Tibial nerve (tissue), 4 donors: ENCODE results near the gene TM9SF3. TPM values are rescaled to one million over a fixed set of nuclear protein-coding genes. Genes with fewer than 3 reads are reported as not detected.

Experiments used
- DNase-seq, 2 donors: peaks; one replicate each; pipeline ENCODE4 v3.0.0-alpha.2; 2019; ENCODE audit warnings: low spot score in 2 of 2
- H3K27ac ChIP-seq, 4 donors: fragments of 200-600 bp; sonication (generic) in 3 of 4; one replicate each; pipeline ENCODE4 v1.5.1; 2017 to 2019; ENCODE audit warnings: mild to moderate bottlenecking in 1 of 4
- H3K27me3 ChIP-seq, 2 donors: fragments of 200-600 bp; sonication (generic) in 1 of 2; one replicate each; pipeline versions ENCODE4 v1.5.1 to v1.6.0; 2017 to 2019
- H3K36me3 ChIP-seq, 3 donors: fragments of 200-600 bp; sonication (generic); one replicate each; pipeline ENCODE4 v1.5.1; 2018 to 2019
- H3K4me1 ChIP-seq, 4 donors: fragments of 200-600 bp; sonication (generic) in 3 of 4; one replicate each; pipeline ENCODE4 v1.5.1; 2017 to 2019
- H3K4me3 ChIP-seq, 4 donors: fragments of 200-600 bp; sonication (generic) in 3 of 4; one replicate each; pipeline ENCODE4 v1.5.1; 2017 to 2019; ENCODE audit warnings: mild to moderate bottlenecking in 1 of 4, moderate library complexity in 1 of 4
- H3K9me3 ChIP-seq, 4 donors: fragments of 200-600 bp; sonication (generic) in 3 of 4; one replicate each; pipeline ENCODE4 v1.5.1; 2017 to 2019
- CTCF ChIP-seq, 5 experiments: fragments of 200-600 bp in 3 of 5; fragments of 450-650 bp in 2 of 5; sonication (generic) in 3 of 5; IDR thresholded peaks; one replicate each; pipeline ENCODE4 v1.5.1; 2016 to 2019; ENCODE audit warnings: antibody characterized with exemption in 5 of 5, mild to moderate bottlenecking in 3 of 5, moderate library complexity in 2 of 5
- EP300 ChIP-seq, 2 donors: sonication (generic); formaldehyde crosslinking; IDR thresholded peaks; one replicate each; pipeline ENCODE4 v1.6.1; 2017; ENCODE audit warnings: antibody characterized with exemption in 2 of 2, mild to moderate bottlenecking in 1 of 2
- POLR2A ChIP-seq, 2 donors: fragments of 450-650 bp; IDR thresholded peaks; one replicate each; pipeline ENCODE4 v1.6.1; 2017; ENCODE audit warnings: antibody characterized with exemption in 2 of 2, mild to moderate bottlenecking in 2 of 2, moderate library complexity in 2 of 2
- WGBS, 2 donors: methylation state at CpG; one replicate each; pipeline ENCODE4 v1.1.5; 2018; 5-methylcytosine and 5-hydroxymethylcytosine counted together
- total RNA-seq, 4 donors: library from RNA; depleted of rRNA; stranded (reverse); fragments of >200 nt; gene quantifications; one replicate each; pipeline ENCODE4 v1.1.0, GENCODE V29; 2016

Gene TM9SF3
- total RNA-seq, 4 donors from 2014 or later: 79.5 to 98.8 (median 90.2) TPM

- no peaks in the 10 kb centered on the region for H3K9me3 ChIP-seq
- H3K4me3 ChIP-seq: no peak overlapping the region
- TF ChIP-seq CTCF (IDR thresholded peaks at IDR 0.05) (no peak), EP300 (IDR thresholded peaks at IDR 0.05) (no peak), POLR2A (IDR thresholded peaks at IDR 0.05) (no peak)
- DNase-seq: peak in 1 of 2 donors; percentile 10
- H3K27me3 ChIP-seq: no peaks in the 10 kb centered on the region
- H3K4me1 ChIP-seq: peaks cover 0 to 14% (median 0%) of the 10 kb centered on the region in 4 donors
- H3K27ac ChIP-seq: no peak overlapping the region
- no peaks in the 10 kb centered on the region for H3K36me3 ChIP-seq
- WGBS, 2 donors: 17 to 28% methylated on average over 2 of the region's 2 CpGs
Measured at GRCh38 chr10:96618653-96619052, 31.8 kb upstream of the TM9SF3 start.

GRCh38 chr10:96616961-96617360 lies 30.1 kb upstream of the TM9SF3 start:
- Histone ChIP-seq H3K27ac (no peak overlapping the region), H3K4me3 (no peak overlapping the region), H3K36me3 (no peaks in the 10 kb centered on the region), H3K27me3 (no peaks in the 10 kb centered on the region), H3K9me3 (no peaks in the 10 kb centered on the region), H3K4me1 (peaks cover 0 to 14% (median 0%) of the 10 kb centered on the region in 4 donors)
- WGBS, 2 donors: 85 to 90% methylated on average over 4 of the region's 4 CpGs
- DNase-seq: no peak
- TF ChIP-seq POLR2A (IDR thresholded peaks at IDR 0.05): no peak
- no peak for TF ChIP-seq EP300 (IDR thresholded peaks at IDR 0.05)
- no peak for TF ChIP-seq CTCF (IDR thresholded peaks at IDR 0.05)

- no peak for DNase-seq
- no peak overlapping the region for H3K27ac ChIP-seq
- no peak overlapping the region for H3K4me3 ChIP-seq
- TF ChIP-seq CTCF (IDR thresholded peaks at IDR 0.05) (no peak), EP300 (IDR thresholded peaks at IDR 0.05) (no peak), POLR2A (IDR thresholded peaks at IDR 0.05) (no peak)
- H3K27me3 ChIP-seq: no peaks in the 10 kb centered on the region
- no peaks in the 10 kb centered on the region for H3K9me3 ChIP-seq
- no peaks in the 10 kb centered on the region for H3K36me3 ChIP-seq
- H3K4me1 ChIP-seq: peaks cover 0 to 9% (median 0%) of the 10 kb centered on the region in 4 donors
- 59 to 75% methylated on average over 2 of the region's 2 CpGs for WGBS, 2 donors
Measured at GRCh38 chr10:96614515-96614914, 27.7 kb upstream of the TM9SF3 start.

- H3K27me3 ChIP-seq: no peaks in the 10 kb centered on the region
- 93 to 98% methylated on average over 3 of the region's 3 CpGs for WGBS, 2 donors
- H3K4me1 ChIP-seq: peaks cover 0 to 5% (median 0%) of the 10 kb centered on the region in 4 donors
- H3K36me3 ChIP-seq: no peaks in the 10 kb centered on the region
- H3K4me3 ChIP-seq: no peak overlapping the region
- TF ChIP-seq POLR2A (IDR thresholded peaks at IDR 0.05) (no peak), EP300 (IDR thresholded peaks at IDR 0.05) (no peak)
- DNase-seq: no peak
- H3K27ac ChIP-seq: no peak overlapping the region
- no peaks in the 10 kb centered on the region for H3K9me3 ChIP-seq
Measured at GRCh38 chr10:96613576-96613975, 26.8 kb upstream of the TM9SF3 start.

GRCh38 chr10:96612055-96612830 lies 25.4 kb upstream of the TM9SF3 start:
- Histone ChIP-seq H3K4me3 (no peak overlapping the region), H3K9me3 (no peaks in the 10 kb centered on the region), H3K27ac (no peak overlapping the region), H3K4me1 (peaks cover 0 to 4% (median 0%) of the 10 kb centered on the region in 4 donors), H3K36me3 (no peaks in the 10 kb centered on the region), H3K27me3 (no peaks in the 10 kb centered on the region)
- DNase-seq: no peak
- 71 to 78% methylated on average over 8 of the region's 8 CpGs for WGBS, 2 donors
- TF ChIP-seq POLR2A (IDR thresholded peaks at IDR 0.05) (no peak), EP300 (IDR thresholded peaks at IDR 0.05) (no peak), CTCF (IDR thresholded peaks at IDR 0.05) (no peak)
